SK-N-DZ (cell line): ENCODE data around the gene TRIM37. TPM values are rescaled to one million over a fixed set of nuclear protein-coding genes. Genes with fewer than 3 reads are reported as not detected.
A peak's percentile ranks its signal among the peaks of the same experiment; 100 is the strongest.
"Not testable (repeated sequence)": the region's sequence is repeated elsewhere in the genome, so short reads cannot be mapped to it uniquely, and the experiment has no call there.

Source experiments
- DNase-seq: peaks from one replicate; pipeline ENCODE4 v3.0.0-alpha.2; 2015; ENCODE audit warnings: low spot score
- polyA plus RNA-seq, 2 experiments: library from polyadenylated mRNA; depleted of rRNA; stranded (reverse); fragments of >200 nt; gene quantifications; 2 replicates each; pipeline ENCODE4 v1.2.3, GENCODE V29; 2014

TRIM37 gene
- 46.7 and 51.1 TPM in 2 replicates for polyA plus RNA-seq (2014; cell fraction: cytosol; rRNA removed)
- polyA plus RNA-seq (2014; cell fraction: nucleus; rRNA removed), result 32.2 and 32.5 TPM in 2 replicates

- DNase-seq, result peak; percentile 99
Measured at GRCh38 chr17:59106463-59107305, at the start of gene TRIM37. Gene TRIM37, minus strand, starts transcription at chr17:59106880. Its CDS starts 419 bp downstream, at chr17:59106461.

- DNase-seq, result peak; percentile 100
Measured at GRCh38 chr17:59155439-59156177, 48.9 kb upstream of the TRIM37 start, which contains the start of gene PRR11. Gene PRR11, plus strand, starts transcription at chr17:59155746. Its CDS starts 14,007 bp downstream, at chr17:59169753.

DNA sequence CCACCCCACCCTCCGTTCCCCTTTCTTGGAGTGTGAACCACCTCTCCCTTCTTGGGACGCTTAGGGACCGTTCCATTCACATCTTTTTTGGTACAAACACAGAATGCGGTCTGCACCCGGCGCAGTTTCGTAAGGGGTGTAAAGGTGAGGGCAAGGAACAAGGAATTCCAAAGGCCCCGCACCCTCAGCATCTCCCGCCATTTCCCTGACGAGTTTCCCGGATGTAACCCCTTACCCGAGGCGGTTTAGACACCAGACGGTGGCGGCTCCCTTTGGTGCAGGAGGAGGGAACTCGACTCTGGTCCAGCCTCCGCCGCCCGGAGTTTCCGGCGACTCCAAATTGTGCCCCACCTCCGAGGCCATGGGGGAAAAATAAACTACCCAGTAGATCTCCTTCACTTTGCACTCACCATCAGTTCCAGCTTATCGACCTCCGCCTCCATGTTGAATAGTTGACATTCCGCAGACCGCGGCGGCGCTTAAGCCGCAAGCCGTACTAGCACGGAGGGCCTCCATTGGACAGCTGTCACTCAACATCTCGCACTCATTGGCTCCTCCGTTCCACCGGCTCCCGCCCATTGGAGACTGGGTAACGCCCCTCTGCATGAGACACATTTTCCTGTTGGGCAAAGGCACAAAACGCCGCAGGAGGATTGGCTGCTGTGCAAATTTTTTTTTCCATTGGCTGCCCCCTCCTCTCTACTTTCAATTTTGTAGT, 48.2 kb upstream of the TRIM37 start, which contains the start of gene SKA2:
Gene SKA2 (minus strand): TSS at position 466 of the 718 bp plus-strand sequence. CDS start 23 bp downstream, at position 443.
- DNase-seq, result no peak

- DNase-seq, result peak; percentile 60
Measured at GRCh38 chr17:59154292-59154720, 47.6 kb upstream of the TRIM37 start.

DNA sequence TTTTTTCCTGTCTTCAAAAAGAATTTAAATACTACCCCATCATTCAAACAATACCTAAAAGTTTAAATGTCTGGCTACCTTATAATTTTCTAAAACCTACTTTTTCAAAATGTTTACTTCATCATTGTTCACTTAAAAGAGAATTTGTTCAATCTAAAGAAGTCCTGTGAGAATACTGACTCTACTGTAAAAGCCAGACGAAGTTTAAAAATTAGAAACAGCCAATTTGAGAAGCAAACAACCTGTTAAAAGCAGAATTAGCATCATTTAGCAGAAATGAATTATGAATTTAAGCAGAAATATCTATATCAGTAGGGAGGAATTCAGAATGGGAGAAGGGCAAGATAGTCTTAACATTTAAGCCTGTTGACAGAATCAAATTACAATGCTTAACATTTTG, 46.2 kb upstream of the TRIM37 start:
- no peak for DNase-seq

DNA sequence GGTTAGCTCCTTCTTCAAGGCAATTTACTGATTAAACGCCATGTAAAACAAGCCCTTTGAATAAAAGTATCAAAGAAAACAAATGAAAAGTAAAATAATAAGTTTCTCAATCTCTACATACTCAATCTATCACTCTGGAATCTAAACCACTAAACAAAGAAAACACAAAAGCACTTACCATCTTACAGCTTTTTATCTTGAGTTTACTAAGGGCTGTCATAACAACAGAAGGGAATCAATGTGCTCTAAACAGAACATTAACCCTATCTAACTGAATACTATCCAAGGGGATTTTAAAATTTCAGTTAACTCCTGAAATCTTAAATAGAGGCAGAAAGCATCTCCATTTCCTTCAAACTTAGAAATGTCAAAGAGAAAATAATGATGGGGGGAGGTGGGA, 44.9 kb upstream of the TRIM37 start:
- DNase-seq, result no peak

GRCh38 chr17:59151006-59151405, 44.3 kb upstream of the TRIM37 start:
- no peak for DNase-seq

- no peak for DNase-seq
Measured at GRCh38 chr17:59149841-59150511, 43.3 kb upstream of the TRIM37 start.

DNA sequence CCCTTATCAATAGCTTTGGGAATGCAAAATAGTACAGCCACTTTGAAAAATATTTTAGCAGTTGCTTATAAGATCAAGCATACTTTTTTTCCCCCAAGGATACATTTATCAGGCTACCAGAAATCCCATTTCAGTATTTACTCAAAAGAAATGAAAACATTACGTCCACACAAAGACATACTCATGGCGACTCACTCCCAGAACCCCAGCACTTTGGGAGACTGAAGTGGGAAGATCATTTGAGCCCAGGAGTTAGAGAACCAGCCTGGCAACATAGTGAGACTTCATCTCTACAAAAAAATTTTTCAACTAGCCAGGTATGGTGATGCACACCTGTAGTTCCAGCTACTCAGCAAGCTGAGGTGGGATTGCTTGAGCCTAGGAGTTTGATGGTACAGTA, 42.4 kb upstream of the TRIM37 start:
- DNase-seq, result no peak

GRCh38 chr17:59145571-59146096, 39.0 kb upstream of the TRIM37 start:
- no peak for DNase-seq

GRCh38 chr17:59141860-59142259, 35.2 kb upstream of the TRIM37 start:
- DNase-seq, result no peak

DNA sequence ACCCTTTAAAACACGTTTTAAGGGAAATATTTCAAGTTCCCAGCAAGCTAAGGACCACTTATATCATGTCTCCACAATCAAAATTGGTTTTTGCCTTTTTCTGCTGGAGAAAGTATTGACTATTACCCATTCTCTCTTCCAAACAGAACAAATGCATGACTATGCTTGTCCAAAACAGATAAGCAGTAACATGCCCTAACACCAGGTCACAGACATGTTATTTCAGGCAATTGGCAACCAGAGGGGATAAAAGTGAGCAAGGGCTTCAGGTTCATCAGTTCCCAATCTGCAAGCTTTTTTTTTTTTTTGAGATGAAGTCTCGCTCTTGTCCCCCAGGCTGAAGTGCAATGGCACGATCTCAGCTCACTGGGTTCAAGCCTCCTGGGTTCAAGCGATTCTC, 33.3 kb upstream of the TRIM37 start:
- no peak for DNase-seq

GRCh38 chr17:59138339-59138738, 31.7 kb upstream of the TRIM37 start:
- not testable (repeated sequence) for DNase-seq

DNA sequence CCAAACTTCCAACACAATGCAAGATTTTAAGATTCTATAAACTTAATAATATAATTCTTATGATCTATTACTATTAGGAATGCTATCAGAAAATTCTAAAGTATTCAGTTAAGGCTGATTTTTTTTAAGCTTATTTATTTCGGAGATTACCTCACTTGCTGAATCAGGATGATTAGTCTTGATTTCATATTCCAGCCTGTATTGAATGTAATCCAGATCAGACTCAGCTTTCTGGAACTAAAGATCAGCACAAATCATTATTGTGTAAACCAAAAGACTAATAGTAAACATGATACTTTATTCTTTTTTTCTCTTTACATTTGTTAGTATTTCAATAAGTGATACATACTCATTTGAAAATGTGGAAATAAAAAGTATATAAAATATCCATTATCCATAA, 24.5 kb upstream of the TRIM37 start:
- DNase-seq, result no peak

DNA sequence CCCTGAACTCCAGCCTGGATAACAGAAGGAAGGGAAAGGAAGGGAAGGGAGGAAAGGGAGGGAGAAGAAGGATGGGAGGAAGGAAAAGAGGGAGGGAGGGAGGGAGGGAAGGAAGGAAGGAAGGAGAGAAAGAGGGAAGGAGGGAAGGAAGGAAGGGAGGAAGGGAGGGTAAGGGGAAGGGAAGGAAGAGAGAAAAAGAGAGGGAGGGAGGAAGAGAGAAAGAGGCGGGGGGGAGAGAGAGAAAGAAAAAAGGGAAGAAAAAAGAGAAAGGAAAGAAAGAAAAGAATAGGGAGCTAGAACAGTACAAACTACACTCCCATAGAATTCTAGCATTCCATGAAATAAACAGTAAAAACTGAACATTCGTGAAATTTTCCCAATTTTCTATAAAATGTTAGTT, 23.1 kb upstream of the TRIM37 start:
- no peak for DNase-seq

GRCh38 chr17:59126809-59127417, 20.2 kb upstream of the TRIM37 start:
- DNase-seq, result no peak

DNA sequence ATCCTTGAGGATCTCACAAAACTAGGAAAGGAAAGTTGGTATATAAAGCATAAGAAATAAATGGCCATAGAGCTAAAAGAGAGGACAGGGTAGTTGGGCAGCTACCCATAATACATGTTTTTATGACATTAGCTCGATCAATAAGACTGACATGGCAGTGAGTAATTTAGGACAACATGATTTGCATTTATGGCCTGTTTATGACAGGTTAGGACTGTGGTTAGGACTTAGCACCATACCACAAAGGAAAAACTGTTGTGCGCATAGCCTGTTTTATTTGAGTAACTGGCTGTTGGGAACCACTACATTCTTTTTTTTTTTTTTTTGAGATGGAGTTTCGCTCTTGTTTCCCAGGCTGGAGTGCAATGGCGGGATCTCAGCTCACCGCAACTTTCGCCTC, 18.0 kb upstream of the TRIM37 start:
- no peak for DNase-seq

DNA sequence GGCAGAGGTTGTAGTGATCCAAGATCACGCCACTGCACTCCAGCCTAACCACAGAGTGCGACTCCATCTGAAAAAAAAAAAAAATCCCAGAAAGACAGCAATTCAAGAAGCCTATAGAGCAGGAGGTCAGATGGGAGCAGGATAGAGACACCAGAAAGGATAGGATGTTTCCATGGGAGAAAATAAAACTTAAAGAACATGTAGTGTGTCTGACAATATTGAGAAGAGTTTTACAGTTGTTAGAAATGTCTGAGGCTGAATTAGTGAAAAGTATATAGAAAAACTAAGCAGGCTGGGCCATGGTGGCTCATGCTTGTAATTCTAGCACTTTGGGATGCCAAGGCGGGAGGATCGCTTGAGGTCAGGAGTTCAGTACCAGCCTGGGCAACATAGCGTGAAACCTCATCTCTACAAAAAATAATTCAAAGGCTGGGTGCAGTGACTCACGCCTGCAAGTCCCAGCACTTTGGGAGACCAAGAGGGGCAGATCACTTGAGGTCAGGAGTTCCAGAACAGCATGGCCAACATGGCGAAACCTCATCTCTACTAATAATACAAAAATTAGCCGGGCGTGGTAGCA, 15.3 kb upstream of the TRIM37 start:
- DNase-seq, result no peak

GRCh38 chr17:59115474-59115873, 8.8 kb upstream of the TRIM37 start:
- no peak for DNase-seq

GRCh38 chr17:59111539-59111938, 4.9 kb upstream of the TRIM37 start:
- no peak for DNase-seq
